ENCODE results near the gene DUSP1. TPM values are rescaled to one million over a fixed set of nuclear protein-coding genes. Genes with fewer than 3 reads are reported as not detected.
A peak's percentile ranks its signal among the peaks of the same experiment; 100 is the strongest.

DUSP1 gene
- total RNA-seq, 1 experiment from 2014 or later = 16.6 TPM

GRCh38 chr5:172736508-172737135, 34.4 kb downstream of the DUSP1 start:
- H3K27ac ChIP-seq (ENCODE audit: low read depth, low read length) = no peak overlapping the region
- ATAC-seq = no peak
- BruUV-seq (replicated peaks) = no TSS peak
- TF ChIP-seq CBX3 (IDR thresholded peaks at IDR 0.05; ENCODE audit: low read depth) (no peak), REST (IDR thresholded peaks at IDR 0.05; ENCODE audit: low read depth) (no peak), CTCF (IDR thresholded peaks at IDR 0.05 in 2 of 3, conservative IDR thresholded peaks at IDR 0.05 in 1 of 3; ENCODE audit: borderline replicate concordance in 1 of 3, insufficient read depth in 1 of 3, low read depth in 2 of 3, low read length in 2 of 3) (0 out of 6 replicates have a peak, but pooled peaks of 1 of the 3 experiments have one; percentile 7), ZNF274 (IDR thresholded peaks at IDR 0.05; ENCODE audit: low read depth, low read length) (no peak), ZFX (IDR thresholded peaks at IDR 0.05) (no peak), ZBTB33 (IDR thresholded peaks at IDR 0.05; ENCODE audit: extremely low read depth, insufficient replicate concordance, low read length) (no peak)
- no peak overlapping the region for H2AFZ ChIP-seq (ENCODE audit: low read depth, low read length, poor library complexity, severe bottlenecking)
- H4K20me1 ChIP-seq (ENCODE audit: insufficient read depth) = no peaks in the 10 kb centered on the region
- POLR2A ChIA-PET = no interaction called here
- intact Hi-C loops (cut with micrococcal nuclease) = no loop called here
- RAD21 ChIA-PET (ENCODE audit: low non-redundant PET in 1 of 2, low total read pairs in 2 of 2, uncharacterized antibody in 2 of 2, unreplicated experiment in 2 of 2) = no interaction called here
- no peaks in the 10 kb centered on the region for H3K36me3 ChIP-seq (ENCODE audit: control insufficient read depth in 1 of 2, insufficient read depth in 2 of 2, low read length in 2 of 2)
- no peaks in the 10 kb centered on the region for H3K9me2 ChIP-seq (ENCODE audit: insufficient read depth)
- no peaks in the 10 kb centered on the region for H3K79me2 ChIP-seq (ENCODE audit: insufficient read depth, low read length)
- H3K9ac ChIP-seq (ENCODE audit: low read length) = no peak overlapping the region
- H3K4me3 ChIP-seq (replicated peaks in 1 of 2; ENCODE audit: low read depth in 1 of 2, low read length in 2 of 2) = no peak overlapping the region
- H3K4me2 ChIP-seq (ENCODE audit: low read length) = no peak overlapping the region
- DNase-seq (ENCODE audit: low read depth, low spot score) = no peak
- H3K9me3 ChIP-seq (ENCODE audit: control insufficient read depth in 1 of 2, insufficient read depth in 1 of 2, low read depth in 1 of 2, low read length in 2 of 2) = no peaks in the 10 kb centered on the region
- H3K27me3 ChIP-seq (ENCODE audit: insufficient read depth, low read length) = no peaks in the 10 kb centered on the region
- H3K4me1 ChIP-seq (ENCODE audit: control insufficient read depth in 1 of 2, insufficient read depth in 2 of 2, low read length in 2 of 2) = peaks cover 0 to 16% of the 10 kb centered on the region in 2 experiments; a peak in 2 of 4 replicates
- CTCF ChIA-PET = no interaction called here

All from HCT116 (cell line).